GM15510 (cell line): ENCODE results near the gene ABHD1.

Experiments used
- POLR2A ChIP-seq: IDR thresholded peaks from 3 replicates; pipeline ENCODE4 v1.6.1; 2011; ENCODE audit warnings: borderline replicate concordance; ENCODE audit not compliant: insufficient read length; ENCODE audit errors: extremely low read depth

The ABHD1 gene

DNA sequence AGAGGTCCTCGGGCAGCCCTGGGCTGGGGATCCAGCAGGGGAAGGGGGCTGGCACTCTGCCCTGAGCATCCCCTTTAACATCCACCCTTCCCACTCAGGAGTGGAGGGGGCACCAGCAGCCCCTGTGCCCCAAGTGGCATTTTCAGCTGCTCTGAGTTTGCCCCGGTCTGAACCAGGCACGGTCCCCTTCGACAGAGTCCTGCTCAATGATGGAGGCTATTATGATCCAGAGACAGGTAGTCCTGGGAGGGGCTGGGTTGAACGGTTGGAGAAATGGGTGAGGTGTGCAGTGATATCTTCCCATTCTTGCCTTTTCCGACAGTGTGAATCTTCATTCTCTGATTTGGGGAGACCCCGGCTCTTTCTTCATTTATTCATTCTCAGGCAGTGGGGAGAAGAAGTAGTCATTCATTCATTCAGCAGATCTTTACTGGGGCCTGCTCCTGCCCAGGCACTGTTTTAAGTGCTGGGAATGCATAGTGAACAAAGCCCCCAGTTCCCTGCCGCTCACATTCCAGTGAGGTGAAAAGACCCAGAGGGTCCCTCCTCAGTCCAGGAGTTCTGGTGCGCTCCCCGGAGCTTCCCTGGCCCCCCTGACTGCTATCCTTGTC lies 38.4 kb upstream of the ABHD1 start:
- TF ChIP-seq POLR2A: no peak

DNA sequence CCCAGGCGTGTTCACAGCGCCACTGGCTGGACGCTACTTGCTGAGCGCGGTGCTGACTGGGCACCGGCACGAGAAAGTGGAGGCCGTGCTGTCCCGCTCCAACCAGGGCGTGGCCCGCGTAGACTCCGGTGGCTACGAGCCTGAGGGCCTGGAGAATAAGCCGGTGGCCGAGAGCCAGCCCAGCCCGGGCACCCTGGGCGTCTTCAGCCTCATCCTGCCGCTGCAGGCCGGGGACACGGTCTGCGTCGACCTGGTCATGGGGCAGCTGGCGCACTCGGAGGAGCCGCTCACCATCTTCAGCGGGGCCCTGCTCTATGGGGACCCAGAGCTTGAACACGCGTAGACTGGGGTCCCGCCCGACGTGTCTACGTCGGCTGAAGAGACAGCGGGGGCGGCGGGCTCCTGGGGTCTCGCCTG lies 37.9 kb upstream of the ABHD1 start:
- TF ChIP-seq POLR2A: peak; percentile 36

DNA sequence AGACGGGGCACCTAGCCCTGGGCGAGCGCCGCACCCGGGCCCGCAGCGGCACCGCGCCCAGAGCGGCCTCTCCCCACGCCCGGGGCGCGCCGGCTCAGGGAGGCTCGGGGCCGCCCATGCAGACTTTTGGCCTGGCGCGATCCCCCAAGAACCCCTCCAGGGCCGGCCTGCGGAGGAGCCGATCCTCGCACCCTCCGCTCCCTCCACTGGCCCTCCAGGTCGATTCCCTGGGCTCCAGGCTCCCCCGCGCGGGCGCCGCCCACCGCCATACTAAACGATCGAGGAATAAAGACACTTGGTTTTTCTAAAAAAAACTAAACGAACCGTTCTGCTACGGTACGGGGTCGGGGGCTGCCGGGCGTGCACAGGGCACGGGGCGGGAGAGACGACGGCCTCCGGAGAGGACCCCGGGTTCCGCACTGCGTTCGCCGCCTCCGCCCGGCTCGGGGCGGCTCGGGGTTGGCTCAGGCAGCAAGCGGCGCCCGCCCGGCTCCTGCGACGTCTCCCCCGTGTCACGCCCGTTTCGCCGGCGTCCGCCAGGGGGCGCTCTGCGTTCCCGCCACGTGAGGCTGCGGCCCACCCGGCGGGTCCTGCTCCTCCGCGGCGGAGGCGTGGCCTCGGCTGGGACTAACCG lies 37.4 kb upstream of the ABHD1 start:
- TF ChIP-seq POLR2A: peak; percentile 65

DNA sequence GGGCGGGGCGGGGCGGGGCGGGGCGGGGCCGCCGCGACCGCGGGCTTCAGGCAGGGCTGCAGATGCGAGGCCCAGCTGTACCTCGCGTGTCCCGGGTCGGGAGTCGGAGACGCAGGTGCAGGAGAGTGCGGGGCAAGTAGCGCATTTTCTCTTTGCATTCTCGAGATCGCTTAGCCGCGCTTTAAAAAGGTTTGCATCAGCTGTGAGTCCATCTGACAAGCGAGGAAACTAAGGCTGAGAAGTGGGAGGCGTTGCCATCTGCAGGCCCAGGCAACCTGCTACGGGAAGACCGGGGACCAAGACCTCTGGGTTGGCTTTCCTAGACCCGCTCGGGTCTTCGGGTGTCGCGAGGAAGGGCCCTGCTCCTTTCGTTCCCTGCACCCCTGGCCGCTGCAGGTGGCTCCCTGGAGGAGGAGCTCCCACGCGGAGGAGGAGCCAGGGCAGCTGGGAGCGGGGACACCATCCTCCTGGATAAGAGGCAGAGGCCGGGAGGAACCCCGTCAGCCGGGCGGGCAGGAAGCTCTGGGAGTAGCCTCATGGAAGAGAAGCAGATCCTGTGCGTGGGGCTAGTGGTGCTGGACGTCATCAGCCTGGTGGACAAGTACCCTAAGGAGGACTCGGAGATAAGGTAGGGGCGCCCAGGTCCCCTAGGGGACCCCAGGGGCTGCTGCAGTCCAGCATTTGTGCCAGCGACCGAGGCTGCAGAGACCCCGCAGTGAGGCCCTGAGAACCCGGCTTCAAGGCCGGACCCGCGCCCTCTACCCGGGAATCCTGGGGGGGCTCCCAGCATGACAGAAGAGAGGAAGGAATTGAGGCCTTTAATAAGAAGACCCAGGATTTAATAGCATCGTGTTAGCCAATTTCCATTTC lies 36.7 kb upstream of the ABHD1 start, which contains the start of gene KHK:
KHK (plus strand) TSS at position 49 of the 870 bp plus-strand sequence; CDS start at position 537, 488 bp downstream.
- peak; percentile 32 for TF ChIP-seq POLR2A

DNA sequence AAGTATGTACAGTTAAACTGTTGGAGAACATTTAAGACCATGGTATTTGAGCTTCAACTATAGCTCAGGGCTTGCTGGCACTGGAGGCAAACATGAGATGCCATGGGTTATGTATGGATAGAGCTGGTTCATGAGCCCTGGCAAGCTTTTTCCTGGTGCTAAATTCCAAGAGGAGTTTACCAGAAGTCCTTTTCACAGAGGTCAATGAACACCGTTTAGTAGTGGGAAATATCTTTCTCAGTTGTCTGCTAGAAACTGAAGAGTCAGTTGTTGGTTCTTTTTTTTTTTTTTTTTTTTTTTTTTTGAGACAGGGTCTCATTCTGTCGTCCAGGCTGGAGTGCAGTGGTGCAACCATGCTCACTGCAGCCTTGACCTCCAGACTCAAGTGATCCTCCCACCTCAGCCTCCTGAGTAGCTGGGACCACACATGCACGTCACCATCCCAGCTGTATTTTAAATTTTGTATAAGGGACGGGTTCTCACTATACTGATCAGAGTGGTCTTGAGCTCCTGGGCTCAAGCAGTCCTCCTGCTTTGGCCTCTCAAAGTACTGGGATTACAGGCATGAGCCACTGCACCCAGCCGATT lies 35.7 kb upstream of the ABHD1 start:
- no peak for TF ChIP-seq POLR2A

DNA sequence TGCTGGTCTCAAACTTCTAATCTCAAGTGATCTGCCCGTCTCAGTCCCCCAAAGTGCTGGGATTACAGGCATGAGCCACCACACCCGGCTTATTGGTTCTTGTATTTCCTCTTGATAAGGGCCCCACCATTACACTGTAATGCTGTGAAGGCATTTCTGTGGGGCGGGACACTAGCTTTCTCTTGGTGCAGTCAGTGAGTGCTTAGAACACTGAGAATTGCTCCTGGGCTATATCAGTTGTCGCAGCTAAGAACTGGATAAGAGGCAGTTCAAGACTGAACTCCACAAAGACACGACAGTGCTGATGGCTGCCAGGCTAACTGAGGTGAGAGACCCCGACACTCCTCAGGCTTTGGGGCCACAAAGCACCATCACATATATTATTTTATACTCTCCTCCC lies 35.0 kb upstream of the ABHD1 start:
- no peak for TF ChIP-seq POLR2A

DNA sequence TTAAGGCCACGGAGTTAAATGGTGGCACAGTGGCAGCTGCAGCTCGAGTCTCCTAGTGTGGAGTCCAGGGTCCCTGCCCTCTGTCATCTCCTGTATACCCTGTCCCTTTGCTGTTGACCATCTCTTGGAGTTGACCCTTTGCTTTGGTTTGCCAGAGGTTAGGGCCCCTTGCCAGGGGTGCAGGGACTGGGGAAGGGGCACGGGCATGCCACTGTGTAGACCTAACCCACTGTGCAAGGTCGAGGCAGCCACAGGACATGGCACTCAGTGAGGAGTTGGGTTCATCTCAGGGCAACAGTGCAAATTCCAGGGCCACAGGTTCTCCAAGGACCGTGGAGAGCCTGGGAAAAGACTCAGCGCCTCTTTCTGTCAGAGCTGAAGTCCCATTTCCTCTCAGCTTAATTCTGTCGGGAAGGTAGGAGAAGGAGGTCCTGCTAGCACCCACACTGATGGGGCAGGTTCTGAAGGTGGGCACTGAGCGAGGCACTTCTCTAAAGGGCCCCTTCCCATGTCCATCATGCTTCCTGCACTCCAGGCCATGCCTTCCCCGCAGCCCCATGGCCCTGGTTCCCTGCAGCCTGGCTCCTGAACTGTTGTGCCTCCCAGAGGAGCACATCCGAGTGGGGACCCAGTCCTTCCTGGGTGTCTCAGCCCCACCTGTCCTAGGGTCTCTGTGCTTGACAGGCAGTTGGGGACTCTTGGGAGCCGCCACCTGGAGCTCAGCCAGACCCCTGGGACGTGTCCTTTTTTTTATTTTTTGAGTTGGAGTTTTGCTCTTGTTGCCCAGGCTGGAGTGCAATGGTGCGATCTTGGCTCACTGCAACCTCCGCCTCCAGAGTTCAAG lies 34.3 kb upstream of the ABHD1 start:
- no peak for TF ChIP-seq POLR2A

DNA sequence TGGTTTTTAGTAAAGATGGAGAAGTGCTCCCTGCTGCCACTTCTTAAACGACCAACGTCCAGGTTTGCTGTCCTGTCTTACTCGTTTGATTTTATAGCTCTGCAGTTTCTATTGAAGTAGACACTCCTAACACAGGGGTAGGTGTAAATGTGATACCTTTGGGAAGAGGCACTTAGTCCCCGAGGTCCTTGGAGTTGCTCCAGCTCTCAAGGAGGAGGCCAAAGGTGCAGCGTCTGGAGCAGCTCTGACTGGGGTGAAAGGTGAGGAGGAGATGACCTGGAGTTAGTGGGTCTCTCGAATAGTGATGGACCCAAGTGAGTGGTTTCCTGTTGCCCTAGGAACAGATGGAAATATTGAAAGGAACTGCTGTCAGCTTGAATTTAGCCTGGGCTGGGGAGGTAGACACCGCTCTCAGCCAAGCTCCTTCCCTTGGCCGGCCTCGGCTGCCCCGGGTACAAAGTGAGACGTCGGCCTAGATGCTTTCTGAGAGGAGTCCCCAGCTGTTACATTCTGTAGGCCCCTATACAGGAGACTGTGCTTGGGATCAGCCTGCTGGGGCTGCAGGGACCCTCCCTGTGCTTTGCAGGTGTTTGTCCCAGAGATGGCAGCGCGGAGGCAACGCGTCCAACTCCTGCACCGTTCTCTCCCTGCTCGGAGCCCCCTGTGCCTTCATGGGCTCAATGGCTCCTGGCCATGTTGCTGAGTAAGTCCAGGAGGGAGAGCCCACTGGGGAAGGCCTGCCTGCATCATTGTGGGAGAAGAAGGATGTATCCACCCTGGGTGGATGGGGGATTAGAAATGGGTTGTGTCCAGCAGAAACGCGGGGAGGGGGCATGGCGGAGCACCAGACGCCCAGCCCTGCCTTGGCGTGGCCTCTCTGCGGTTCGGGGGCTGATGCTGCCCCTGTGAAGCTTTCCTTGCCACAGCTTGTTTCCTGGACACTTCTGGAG lies 31.6 kb upstream of the ABHD1 start:
- no peak for TF ChIP-seq POLR2A

DNA sequence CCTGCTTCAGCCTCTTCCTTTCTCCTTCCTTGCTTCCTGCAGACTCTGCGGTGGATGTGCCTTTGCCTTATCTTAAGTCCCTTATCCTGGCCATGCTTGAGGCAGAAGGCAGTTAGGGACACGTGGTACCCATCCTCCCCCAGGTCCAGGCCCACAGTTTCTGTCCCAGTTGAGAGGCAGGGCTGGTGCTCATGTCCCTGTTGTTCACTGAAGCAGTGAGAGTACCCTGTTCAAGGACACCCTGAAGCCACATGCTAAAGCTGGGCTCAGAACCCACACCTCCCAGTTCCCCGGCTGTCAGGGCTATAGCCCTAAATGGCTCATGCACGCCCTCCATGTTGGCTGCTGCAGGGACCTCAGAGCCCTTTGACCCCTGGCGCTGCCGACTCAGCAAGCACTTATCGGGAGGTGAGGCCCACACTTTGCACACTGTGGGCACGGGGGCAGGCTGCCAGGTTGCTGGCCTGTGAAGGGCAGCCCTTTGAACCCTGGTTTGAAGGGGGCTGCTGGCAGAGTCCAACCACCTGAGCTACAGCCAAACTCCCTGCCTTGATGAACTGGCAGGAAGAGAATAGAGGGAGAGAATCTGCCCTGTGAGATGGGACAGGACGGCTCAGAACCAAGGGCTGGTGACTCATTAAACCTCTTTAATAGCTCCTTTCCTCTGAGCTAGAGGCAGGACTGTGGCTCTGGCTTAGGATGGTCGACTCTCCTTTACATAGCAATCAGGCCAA lies 30.8 kb upstream of the ABHD1 start:
- no peak for TF ChIP-seq POLR2A

DNA sequence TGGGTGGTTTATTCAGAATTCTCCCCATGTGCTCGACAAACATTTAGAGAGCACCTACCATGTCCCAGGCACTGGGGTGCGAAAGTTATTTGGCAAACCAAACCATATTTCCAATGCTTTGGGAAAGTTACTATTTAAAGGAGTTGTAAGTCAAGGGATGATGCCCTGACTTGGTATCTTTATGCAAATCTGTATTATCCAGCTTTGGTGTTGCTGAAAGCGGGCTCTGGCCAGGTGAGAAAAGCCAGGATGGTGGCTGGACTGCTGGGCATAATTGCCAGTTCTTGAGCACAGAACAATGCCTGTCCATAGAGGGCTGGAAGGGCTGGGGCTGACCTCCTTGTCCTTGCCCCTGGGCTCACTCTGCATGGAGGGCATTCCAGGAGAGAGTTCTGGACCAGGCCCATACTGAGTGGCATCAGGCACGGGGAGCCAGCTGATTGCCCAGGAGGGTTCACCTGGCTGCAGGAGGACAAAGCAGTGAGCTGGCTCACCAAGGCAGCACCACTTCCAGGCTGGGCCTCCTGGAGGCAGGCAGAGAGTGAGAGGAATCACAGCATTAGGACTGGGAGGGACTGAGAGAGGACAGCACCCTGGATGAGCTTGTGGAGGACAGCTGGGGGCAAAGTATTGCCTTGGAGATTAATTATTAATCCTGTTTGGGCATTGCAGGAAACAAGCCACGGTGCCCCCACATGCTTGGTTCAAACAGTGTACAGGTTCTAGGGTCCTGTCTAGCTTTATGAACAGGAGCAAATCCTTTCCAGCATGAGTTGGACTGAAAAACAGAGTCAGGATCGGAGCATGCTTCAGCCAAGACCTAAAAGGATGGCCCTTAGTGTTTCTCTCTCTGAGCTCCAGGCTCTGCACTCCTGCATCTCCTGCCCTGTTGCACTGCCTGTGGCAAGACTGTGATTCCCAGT lies 29.9 kb upstream of the ABHD1 start:
- TF ChIP-seq POLR2A: no peak

DNA sequence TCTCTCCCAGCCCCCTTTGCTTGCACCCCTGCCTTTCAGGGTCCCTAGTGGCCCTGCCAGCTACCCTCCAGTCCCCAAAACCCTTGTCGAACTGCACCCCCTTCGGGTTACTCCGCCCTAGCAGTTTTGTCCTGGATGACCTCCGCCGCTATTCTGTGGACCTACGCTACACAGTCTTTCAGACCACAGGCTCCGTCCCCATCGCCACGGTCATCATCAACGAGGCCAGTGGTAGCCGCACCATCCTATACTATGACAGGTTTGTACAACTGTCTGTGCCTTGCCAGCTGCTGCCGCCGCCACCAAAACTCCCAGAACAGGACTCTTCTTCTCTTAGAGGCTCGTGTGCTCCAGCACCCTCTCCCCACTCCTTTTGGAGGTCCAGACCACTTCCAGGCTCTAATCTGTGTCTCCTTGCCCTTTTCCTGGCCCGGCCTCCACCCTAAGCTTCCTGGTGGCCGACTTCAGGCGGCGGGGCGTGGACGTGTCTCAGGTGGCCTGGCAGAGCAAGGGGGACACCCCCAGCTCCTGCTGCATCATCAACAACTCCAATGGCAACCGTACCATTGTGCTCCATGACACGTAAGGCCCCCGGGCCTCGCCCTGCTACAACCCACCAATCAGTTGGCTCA lies 29.1 kb upstream of the ABHD1 start:
- TF ChIP-seq POLR2A: no peak

DNA sequence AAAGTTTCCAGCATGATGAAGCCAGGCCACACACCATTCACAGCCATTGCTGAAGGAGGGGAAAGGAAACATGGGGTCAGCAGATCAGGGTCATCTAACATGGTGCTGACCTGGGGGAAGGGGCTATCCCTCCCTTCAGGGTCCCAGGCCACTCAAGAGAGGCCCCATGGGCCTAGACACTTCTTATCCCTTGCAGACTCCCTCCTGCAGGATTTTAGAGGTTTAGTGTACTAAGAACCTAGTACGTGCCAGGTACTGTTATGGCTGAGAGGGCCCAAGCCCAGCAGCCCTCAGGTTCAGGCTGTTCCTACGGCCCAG lies 28.2 kb upstream of the ABHD1 start:
- no peak for TF ChIP-seq POLR2A
